Subcutaneous adipose tissue (tissue), 4 donors: Measurements from ENCODE around the gene SIPA1L3. TPM values are rescaled to one million over a fixed set of nuclear protein-coding genes. Genes with fewer than 3 reads are reported as not detected.

Experiments used
- total RNA-seq, 4 donors: library from RNA; depleted of rRNA; stranded (reverse); fragments of >200 nt; gene quantifications; one replicate each; pipeline ENCODE4 v1.1.0, GENCODE V29; 2016
- TF ChIP-seq, protein P1 (sequence below): fragments of 450-650 bp; IDR thresholded peaks from one replicate; pipeline ENCODE4 v1.5.1; 2016; ENCODE audit warnings: low read depth, mild to moderate bottlenecking, control low read depth, antibody characterized with exemption, moderate library complexity

The SIPA1L3 gene
- total RNA-seq, 4 donors from 2014 or later = 8.2 to 15.3 (median 11.6) TPM

DNA sequence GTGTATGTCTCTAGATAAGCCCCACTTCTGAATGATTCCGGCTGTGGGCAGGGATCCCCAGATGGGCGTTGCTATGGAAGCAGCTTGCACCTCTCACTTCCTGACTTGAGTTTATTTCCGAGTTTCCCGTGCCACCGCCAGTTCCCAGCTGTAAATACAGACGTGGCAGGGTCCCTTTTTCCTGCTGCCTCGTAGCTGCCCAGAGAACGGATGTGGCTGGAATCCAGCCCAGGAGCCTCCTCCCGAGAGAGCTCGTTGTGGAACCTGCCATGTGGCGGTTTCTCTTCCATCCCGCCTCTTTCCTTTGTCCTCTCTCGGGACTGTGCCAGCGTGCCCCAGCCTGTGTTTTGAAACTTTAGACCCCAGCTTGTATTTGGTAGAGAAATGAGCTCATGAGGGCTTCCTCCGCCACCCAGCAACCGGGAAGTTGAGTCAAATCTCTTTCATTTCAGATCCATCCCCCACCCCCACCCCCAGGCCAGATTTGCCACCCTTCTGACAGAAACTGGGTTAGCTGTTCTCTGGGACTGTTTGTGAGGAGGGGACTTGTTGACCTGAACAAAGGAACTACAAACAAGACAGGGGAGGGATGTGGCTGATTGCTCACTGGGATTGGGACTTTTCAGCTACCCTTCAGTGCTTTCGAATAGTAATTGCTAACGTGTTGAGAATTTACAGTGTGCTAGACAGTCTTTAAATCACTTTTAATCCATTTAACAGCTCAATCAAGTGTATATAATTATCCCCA lies 96.6 kb downstream of the SIPA1L3 start:
- TF ChIP-seq, protein P1, sequence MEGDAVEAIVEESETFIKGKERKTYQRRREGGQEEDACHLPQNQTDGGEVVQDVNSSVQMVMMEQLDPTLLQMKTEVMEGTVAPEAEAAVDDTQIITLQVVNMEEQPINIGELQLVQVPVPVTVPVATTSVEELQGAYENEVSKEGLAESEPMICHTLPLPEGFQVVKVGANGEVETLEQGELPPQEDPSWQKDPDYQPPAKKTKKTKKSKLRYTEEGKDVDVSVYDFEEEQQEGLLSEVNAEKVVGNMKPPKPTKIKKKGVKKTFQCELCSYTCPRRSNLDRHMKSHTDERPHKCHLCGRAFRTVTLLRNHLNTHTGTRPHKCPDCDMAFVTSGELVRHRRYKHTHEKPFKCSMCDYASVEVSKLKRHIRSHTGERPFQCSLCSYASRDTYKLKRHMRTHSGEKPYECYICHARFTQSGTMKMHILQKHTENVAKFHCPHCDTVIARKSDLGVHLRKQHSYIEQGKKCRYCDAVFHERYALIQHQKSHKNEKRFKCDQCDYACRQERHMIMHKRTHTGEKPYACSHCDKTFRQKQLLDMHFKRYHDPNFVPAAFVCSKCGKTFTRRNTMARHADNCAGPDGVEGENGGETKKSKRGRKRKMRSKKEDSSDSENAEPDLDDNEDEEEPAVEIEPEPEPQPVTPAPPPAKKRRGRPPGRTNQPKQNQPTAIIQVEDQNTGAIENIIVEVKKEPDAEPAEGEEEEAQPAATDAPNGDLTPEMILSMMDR = no peak

DNA sequence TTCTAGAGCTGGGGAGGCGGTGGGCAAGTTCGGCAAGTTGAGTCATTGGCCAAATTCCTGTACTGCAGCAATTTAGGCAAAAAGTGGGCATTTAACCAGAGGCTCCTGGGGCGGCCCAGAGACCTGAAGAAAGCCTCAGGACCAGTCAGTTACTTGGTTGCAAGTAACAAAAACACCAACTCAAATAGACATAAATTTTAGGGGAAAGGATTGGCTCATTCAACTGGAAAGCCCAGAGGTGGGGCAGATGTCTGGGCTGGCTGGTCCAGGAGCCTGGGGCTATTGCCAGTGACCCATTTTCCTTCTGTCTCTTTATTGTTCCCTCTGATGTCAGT lies 97.1 kb downstream of the SIPA1L3 start:
- TF ChIP-seq, protein P1 = no peak

DNA sequence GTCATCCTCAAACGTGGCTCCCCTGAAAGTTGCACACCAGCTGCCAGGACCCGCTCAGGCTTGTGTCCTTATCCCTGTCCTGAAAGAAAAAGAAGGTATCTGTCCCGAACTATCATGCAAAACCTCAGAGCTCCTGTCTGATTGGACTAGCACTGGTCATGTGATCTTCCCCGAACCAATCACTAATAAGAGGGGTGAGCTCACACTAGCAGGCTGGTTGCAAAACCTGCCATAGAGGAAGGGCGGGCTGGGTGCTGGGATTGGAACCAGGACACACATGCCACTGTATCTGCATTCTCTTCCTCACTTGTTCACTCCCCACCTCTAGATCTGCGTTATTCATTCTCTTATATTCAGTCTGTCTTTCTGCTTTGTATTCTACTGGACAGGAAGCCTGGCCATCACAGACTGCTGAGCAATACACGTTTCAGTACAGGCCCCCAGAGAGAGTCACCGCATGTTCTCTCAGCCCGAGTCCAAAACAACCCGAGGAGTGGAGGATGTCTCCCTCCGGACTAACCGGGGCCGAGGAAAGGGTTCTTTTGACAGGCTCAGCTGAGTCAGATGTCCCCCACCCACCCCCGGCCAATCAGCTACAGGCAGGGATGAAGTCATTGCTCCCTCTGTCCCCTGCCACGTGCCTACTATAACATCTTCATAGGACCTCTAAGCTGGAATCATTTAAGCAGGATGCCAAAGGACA lies 97.7 kb downstream of the SIPA1L3 start:
- TF ChIP-seq, protein P1 = no peak

DNA sequence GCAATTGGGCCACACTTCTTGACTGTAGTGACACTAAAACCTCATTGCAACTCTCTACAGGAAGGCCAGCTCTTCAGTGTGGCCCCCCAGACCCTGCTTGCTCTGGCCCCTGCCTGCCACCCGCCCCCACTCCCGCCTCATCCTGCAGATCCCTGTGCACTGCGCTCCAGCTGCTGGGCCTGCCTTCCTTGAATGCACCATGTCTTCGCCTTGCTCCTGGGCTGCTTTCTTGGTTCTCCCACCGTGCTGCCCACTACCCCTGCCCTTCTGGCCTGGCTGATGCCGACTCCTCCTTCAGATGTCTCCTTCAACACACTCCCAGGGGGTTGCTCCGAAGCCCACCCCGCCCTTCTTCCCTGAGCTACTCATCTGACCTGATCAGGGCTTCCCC lies 98.2 kb downstream of the SIPA1L3 start:
- TF ChIP-seq, protein P1 = no peak

- TF ChIP-seq, protein P1 = no peak
Observed at GRCh38 chr19:38006361-38007045, 99.5 kb downstream of the SIPA1L3 start.

GRCh38 chr19:38009650-38010242 lies 102.7 kb downstream of the SIPA1L3 start:
- TF ChIP-seq, protein P1 = no peak

DNA sequence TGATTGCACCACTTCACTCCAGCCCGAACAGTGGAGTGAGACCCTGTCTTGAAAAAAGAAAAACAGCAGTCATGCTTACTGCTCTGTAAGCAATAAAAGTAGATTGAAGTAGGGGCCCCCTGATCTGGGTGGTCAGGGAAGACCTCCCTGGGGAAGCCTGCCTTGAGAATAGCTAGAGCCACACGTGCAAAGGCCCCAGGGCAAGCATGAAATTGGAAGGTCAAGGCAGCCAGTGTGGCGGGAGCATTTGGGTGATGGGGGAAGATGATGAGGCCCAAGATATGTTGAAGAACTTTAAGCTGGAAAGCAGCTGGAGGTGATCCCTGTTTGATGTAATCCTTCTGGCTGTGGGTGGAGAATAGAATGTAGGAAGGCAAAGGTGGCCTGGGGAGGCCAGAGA lies 104.4 kb downstream of the SIPA1L3 start:
- TF ChIP-seq, protein P1 = no peak
